Stimulated activated CD4-positive, alpha-beta T cell treated with anti-CD3 and anti-CD28 coated beads, Interleukin-15, amount 100 ng/mL, for 48 hours (primary cell): ENCODE results near the gene FBXL20.

Source experiments
- DNase-seq, 2 donors: peaks; one replicate each; pipeline ENCODE4 v3.0.0-alpha.2; 2020; ENCODE audit warnings: low read depth in 2 of 2

FBXL20 gene

DNA sequence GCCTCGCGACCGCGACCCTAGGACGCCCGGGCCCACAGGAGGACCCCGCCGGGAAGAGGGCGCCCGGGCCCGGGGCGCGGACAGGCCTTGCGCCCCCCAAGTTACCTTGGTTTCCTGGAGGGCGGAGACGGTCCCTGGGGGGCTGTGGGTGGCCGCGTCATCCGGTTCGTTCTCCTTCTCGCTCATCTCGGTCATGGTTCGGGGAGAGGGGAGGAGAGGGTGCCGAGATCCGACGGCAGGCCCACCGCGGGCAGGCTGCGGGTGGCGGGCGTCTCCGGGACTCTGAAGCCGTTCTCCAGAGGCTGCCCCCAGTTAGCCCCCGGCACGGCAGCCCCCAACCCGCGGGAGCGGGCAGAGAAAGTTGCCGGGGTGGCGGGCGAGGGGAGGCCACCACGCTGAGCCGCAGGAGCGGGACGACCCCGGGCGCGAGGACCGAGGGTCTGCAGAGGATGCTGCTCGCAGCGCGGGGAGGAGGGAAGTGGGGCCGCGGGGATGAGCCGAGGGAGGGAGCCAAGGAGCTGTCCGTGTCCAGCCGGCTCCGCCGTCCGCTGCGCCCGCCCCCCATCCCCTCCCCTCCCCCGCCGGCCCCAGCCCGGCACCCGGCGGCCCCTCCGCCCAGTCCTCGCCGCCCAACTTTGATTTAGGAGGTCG, 176.0 kb downstream of the FBXL20 start, which contains the start of gene STAC2:
STAC2 (minus strand) TSS at position 638 of the 651 bp plus-strand sequence; CDS start at position 195, 443 bp downstream.
- DNase-seq = no peak

DNA sequence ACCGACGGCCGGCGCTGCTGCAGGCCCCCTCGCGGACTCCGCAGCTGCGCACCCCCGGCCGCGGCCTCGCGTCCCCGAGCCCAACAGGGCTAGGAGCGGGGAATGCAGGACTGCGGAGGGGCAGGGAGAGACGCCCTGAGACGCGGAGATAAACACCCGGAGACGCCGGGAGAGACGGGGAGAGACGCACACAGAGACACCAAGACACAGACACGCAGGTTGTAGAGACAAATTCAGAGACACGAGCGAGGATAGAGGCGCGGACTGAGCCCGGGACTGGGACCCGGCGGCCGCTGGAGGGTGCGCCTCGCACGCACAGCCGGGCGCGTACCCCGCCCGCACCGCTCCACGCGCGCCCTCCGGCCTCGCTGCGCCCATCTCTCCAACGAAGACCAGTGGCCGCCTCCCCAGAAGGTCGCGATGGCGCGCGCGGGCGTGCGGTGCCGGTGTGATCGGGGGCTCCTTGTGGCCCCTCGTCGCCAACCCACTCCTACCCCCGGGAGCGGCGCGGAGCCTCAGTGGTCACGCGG, 176.6 kb downstream of the FBXL20 start:
- no peak for DNase-seq

DNA sequence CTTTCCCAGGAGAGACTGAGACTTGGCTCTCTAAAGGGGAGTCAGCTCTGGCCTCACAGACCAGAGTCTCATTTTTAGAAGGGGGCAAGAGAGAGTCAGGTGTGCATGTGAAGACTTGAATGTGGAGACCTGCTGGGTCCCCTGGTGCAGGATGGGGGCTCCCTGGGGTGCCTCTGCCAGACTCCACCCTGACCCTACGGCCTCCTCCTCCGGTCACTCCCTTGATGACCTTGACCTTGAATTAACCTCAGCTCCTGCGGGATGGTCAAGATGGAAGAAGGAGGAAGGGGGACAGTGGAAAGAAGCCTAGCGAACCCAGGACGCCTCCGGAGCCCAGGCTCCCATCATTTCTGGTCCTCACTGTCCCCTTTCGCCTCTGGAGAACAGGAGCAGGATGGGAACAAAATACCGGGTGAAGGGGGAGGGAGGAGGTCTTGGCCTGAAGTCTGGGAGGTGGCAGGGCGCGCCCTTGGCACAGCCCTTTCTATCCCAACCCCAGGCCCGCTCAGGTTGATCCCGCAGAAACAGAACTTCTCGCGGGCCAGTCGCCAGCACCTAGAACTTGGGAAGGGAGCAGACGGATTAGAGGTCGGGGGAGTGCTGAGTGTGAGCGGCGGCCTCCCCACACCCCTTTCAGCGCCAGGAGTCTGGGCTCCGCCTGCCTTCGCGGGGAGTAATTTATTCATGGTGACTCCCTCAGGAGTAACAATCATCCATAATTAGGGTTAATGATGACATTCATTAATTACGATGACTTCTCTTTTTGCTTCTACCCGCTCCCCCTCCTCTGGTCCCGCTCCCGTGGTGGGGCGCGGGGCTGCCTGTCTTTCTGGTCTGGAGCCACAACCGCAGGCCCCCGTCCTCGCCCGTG, 177.3 kb downstream of the FBXL20 start:
- no peak for DNase-seq

DNA sequence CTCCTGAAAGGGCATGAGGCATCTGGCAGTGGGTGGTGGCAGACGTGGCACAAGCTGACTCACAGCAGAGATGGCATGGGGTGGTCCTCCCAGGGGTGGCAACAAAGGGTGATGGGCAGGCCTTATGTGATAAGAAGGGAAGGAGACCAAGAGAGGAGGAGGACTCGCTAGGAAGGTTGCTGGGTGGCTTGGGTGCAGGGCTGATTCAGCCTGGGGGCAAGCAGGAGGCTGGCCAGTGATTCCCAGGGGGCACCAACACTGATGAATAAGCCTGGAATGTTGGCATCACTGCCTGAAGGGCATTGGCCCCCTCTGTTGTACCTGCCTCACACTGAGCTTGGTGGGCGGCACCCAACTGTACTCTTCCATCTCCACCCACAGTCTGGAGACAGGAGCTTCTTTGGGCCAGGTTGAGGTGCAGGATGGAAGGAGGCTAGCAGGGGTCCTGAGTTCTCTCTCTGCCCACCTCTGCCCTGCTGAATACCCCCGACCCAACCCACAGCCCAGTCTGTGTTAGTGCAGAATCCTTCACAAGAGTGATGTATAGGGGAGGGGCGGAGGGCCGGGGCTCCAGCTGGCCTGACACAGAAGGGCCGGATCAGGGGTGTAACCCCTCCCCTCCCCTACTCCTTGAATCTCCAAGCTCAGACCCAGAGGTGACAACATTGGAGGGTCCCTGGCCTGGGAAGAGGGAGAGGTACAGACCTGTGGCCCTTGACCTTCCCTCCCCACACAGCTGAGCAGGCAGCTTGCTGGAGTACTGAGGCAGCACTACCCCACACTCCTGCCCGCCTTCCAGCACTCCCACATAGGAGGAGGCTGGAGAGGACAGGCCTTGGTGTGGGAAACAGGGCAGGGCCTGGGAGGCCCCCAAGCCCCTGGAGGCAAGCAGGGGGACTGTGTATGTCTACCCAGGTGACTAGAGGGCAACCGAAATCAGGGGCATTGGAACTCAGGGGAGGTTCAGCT, 178.3 kb downstream of the FBXL20 start:
- no peak for DNase-seq

DNA sequence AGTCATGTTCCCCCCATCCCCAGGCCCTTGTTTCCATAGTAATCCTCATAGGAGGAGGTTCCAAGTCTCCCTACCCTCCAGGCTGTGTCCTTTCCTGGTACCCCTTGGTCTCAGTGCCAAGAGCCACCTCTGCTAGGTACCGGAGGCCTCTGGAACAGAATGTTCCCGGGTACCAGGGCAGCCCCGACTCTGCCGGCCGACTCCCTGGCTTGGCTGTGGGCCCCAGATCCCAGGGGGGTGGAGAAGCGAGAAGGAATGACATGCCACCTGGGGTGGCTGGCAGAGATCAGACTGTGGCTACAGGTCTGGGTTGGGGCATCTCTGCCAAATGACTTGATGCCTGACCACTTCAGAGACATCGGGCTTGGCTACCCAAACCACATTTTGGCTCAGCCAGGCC, 179.3 kb downstream of the FBXL20 start:
- DNase-seq = no peak

DNA sequence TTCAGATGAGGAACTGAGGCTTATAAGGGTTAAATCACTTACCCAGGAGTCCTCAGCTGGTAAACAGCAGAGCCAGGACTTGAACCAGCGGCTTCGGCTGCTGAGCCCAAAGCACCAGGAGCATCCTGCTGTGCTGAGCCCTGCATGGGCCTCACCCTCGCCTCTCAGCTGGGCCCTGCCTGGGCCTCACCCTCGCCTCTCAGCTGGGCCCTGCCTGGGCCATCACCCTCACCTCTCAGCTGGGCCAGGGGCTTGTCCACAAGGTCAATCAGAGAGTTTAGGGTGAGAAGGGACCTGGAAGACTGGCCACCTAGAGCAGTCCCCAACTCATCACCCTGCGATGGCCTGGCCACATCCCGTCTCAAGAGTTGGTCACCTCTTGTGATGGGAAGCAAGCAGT, 179.9 kb downstream of the FBXL20 start:
- DNase-seq = no peak

DNA sequence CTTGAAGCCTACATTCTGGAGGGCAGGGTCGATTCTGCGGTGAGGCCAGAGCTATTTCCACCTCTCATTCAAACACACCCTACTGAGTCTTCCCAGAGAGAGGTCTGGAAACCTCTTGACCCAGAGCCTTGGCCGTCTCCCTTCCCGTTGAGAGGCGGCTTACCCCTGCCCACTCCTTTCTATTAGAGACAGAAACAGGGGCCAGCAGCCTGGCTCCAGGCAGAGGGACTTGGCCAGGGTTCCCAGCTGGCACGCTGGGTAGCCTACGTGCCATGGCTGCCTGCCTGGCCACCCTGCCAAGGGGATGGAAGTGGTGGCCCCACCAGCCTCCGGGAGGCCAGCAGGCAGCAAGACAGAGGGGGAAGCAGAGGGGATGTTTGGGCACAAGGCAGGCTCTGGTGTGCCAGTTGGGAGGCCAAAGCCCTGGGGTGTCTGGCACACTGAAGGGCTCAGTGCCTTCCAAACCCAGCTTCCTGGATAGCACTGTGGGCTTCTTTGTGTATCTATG, 181.7 kb downstream of the FBXL20 start:
- DNase-seq = no peak

DNA sequence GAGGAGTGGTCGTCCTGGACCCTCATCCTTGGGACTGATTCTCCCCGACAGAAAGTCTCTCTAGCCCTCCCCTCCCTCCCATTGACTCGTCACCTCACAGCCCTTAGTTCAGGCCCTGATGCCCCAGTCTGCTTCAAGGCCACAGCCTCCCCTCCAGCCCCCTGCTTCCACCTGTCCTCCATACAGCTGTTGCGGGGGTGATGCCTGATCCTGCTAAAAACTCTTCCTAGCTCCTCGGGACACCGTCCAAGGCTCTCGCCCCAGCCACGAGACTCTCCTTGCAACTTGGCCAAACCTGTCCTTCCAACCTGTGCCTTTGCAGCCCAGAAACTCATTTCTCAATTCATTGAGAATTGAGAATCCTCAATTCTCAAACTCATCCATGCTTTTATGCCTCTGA, 182.5 kb downstream of the FBXL20 start:
- DNase-seq = no peak

DNA sequence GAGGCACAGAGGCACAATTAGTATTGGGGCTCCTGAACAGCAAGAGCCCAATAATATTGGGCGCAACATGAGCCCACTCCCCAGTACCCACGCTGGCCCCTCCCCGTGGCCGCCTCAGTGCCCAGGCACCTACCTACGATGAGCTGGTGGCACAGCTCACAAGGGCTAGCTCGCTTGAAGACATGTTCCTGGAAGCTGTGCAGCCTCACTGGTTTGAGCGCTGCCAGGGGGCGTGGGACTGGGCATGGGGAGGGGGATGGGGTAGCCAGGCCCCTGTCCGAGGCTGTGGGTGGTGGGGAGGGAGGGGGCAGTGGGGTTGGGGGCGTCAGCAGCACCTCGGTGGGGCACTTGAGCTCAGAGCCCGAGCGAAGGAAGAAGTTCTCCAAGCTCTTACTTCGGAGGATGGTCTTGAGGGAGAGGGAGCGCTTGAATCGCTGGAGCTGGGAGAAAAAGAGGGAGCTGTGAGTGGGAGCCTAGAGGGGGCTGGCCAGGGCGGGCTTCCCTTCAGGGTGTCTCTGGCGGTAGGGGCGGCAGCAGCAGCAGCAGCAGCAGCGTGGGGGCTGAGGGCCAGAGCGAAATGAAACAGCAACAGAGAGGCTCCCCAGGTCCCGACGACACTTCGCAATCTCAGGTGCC, 183.6 kb downstream of the FBXL20 start:
- DNase-seq = no peak

DNA sequence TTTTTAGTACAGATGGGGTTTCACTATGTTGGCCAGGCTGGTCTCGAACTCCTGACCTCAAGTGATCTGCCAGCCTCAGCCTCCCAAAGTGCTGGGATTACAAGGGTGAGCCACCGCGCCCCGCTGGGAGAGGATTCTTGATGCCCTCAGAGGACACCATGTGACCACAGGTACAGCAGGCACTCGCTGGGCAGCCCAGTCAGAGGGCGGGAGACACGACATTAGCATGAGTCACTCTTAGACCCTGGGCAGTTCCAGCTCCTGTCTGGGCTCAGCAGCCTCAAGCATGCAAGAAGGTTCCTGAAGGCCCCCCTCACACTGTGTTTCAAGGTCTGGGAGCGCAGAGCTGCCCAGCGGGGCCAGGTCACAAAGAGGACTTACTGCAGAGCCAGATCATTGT, 187.6 kb downstream of the FBXL20 start:
- DNase-seq = no peak

DNA sequence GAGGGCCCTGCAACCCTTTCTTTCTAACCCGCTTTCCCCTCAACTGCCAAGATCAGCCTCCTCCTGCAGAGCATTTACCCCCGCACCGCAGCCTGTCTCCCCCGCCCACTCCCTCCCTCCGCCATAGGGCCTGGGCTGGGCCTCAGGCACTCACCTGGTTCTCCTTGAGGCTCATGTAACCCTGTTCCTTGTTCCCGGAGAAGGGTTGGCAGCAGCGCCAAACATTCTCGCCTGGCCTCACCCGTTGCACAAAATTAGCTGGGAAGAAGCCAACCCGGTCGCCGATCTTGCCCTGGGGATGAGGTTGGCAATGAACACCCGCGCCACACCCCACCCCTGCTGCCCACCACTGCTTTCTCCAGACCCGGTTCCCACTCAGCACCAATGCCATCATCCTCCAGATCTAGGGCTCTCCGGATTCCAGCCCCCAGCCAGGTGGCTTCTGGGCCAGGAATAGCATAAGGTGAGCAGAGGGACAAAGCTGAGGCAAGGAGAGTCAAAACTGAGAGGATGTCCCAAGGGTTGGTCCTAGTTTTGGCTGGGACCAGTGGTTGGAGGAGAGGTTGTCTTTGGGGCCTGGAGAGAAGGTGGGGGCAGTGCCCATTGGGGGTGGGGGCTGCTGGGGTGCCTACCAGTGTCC, 188.5 kb downstream of the FBXL20 start:
- no peak for DNase-seq

DNA sequence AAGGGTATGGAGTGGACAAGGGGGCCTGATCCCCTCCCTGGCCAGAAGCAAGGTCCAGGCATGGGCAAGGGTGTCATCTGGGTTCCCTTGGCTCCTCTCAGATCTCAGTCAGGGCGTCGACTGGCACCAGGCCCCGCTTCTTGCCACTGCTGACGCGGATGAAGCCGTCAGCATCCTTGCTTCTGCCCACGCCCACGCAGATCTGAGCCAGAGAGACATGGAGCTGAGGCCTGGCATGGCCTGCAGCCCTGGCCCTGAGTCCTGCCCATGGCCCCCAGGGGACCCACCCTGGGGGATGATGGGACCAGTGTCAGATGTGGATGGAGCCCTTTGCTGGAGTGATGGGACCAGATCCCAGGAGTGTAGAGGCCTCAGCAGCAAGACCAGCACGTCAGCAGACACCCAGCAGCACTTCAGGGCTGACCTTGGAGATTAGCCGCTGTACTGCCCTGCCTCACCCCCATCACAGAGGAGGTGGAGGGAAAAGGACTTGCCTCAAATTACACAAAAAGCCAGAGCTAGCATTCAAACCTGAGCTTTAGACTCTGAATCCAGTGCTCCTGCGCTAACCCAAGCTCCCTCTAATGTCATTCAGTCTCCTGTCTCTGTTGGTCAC, 189.1 kb downstream of the FBXL20 start:
- no peak for DNase-seq

DNA sequence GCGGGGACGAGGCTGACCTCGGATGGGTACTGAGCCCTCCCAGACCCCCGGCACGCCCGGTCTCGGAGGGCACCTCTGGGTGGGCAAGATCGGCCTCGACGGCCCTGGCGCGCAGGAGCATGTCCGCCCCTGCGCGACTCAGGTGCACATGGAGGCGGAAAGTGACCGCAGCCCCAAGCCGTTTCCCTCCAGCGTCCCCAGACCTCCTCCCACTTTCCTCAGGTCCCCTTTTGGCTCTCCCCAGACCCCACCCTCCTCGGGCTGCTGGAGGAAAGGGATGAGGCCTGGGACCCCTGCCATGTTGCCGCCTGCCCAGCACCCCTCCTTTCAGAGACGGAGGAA, 191.4 kb downstream of the FBXL20 start:
- DNase-seq = no peak

DNA sequence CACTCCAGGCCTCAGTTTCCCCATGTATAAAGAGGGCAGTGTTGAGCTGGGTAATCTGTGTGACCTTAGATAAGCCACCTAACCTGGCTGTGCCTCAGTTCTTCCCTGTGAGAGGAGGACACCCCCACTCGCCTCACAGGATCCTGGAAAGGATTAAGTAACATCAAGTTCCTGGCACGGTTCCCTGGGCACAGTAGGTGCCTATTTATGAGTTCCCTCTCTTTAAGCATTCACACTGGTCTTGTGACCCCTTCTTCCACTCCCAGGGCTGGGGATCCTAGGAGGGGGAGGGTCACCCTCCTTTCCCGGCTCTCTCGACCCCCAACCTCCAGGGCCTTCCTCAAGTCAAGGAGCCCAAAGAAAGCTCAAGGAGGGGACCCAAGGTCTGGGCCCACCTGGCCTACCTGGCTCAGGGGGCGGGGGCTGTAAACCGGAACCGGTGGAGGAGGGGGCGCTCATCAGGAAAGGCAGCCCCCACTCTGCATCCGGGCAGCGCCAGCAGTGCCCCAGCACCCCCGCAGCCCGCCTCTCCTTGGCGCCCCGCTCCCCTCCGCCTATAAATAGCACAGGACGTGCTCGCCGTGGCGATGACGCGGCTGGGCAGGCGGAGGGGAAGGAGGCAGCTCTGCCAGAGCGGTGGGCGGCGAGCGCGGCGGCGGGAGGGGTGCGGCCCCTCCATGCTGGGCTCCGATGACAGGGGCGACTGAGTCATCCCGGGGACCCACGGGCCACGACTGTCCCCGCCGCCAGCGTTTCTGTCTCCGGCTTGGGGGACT, 191.9 kb downstream of the FBXL20 start:
- DNase-seq = peak in 1 of 2 donors; percentile 66

DNA sequence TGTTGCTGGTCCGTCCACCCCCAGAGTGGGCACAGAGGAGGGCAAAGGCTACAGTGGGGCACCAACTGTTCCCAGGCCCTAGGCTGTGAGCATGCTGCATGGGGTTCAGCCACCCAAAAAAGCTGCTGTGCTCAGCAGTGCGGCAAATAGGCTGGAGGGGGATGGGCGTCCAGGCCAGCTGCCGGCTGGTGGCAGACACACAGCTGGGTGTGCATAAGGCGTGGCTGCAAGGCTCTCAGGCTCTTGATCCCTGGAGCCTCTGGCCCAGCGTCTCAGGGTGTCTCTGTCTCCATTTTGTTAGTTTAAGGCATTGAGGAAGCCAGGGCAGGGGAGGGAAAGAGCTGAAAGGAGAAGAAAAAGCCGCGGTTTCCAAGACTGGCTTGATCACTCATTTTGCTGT, 192.5 kb downstream of the FBXL20 start:
- no peak for DNase-seq

DNA sequence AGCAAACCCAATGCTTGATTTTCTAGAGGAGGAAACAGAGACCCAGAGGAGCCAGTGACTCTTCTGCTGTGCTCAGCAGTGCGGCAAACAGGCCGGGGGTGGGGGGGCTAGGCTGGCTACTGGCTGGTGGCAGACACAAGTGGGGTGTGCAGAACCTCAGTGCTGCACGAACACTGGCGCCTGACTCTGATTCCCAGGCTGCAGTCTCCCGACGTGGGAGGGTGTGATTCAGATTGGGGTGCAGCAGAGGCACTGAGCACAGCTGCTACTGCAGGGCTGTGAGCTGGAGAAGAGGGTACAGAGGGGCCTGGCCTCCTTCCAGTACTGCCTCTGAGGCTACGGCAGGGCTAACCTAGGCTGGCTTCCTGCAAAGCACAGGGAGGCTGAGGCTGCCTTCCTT, 193.3 kb downstream of the FBXL20 start:
- no peak for DNase-seq

DNA sequence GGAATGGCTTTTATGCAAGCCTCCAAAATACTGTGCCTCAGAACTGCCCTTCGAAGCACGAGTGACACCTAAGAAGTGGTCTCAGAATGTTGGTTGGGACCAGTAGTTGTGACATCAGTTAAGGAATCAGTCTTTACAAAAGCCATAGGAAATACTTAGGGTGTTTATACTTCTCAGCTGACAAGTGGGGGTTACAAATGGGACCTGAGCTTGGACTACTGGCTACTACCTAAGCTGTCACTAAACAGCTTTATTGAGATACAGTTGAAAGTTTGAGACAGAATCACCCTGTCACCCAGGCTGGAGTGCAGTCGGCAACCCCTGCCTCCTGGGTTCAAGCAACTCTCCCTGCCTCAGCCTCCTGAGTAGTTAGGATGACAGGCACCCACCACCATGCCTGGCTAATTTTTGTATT, 196.3 kb downstream of the FBXL20 start:
- DNase-seq = no peak

DNA sequence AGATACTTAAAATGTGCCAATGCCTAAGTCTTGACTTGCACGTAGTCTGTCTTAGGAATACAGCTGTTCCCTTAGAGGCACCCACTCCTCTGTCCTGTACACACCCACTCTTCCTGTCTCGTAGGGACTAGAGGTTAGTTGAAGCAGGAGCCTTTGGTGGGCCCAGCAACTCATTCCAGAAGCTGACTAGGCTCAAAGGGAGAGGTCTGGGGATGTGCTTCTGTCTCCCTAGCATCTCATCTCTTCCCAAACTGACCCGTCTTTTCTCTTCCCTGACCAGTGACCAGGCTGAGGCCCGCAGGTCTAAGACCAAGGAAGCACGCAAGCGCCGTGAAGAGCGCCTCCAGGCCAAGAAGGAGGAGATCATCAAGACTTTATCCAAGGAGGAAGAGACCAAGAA, 197.2 kb downstream of the FBXL20 start:
- DNase-seq = no peak
